Effector CD4-positive, alpha-beta T cell (primary cell): Measurements from ENCODE around the gene TSPEAR. TPM values are rescaled to one million over a fixed set of nuclear protein-coding genes. Genes with fewer than 3 reads are reported as not detected.

Source experiments
- DNase-seq: peaks from one replicate; pipeline ENCODE4 v3.0.0-alpha.2; 2020
- total RNA-seq: gene quantifications from one replicate; lab custom pipeline; 2026; lab: John Stamatoyannopoulos, UW

The TSPEAR gene
- total RNA-seq = not detected

GRCh38 chr21:44711327-44712202, at the start of gene TSPEAR:
Gene TSPEAR (minus strand): TSS chr21:44711572. CDS start chr21:44711514, 58 bp downstream.
- no peak for DNase-seq

DNA sequence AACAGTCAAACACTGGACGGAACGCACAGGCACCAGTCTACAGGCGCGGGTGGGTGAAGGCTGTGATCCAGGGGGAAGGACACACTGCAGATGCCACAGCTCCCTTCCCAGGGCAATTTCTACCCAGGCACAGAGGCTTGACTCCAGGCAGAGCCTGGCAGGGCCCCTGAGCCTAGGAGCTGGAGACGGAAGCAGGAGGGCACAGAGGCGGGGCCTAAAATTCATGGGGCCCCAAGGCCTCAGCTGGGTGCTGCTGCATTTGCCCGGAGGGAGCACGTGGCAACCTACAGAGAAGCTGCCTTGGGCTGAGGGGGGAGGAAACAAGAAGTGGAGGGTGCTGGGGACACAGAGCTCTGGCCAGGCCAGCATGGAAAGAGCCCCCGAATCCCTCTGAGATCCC, 49.0 kb upstream of the TSPEAR start:
- no peak for DNase-seq

GRCh38 chr21:44759628-44760285, 48.4 kb upstream of the TSPEAR start:
- no peak for DNase-seq

GRCh38 chr21:44758781-44759627, 47.6 kb upstream of the TSPEAR start:
- DNase-seq = no peak

- no peak for DNase-seq
These were observed 46.8 kb upstream of the TSPEAR start for GRCh38 chr21:44758141-44758561.

DNA sequence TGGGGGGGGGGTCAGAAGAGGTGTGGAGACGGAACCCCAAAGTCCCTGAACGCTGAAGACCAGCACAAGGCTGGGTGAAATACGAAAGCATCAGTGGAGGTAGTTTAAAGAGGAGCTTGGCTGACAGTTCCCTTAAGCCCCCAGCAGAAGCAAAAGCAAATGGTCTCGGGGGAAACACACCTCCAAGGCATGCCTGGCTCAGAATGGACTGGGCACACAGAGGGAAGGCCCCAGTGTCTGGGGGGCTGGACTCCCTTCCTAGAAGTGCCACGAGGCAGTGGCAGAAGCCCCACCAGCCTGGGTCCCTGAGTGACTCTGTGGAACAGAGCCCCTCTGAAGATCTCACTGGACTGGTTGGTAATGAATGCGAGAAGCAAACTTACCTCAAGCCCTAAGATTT, 46.4 kb upstream of the TSPEAR start:
- DNase-seq = no peak

DNA sequence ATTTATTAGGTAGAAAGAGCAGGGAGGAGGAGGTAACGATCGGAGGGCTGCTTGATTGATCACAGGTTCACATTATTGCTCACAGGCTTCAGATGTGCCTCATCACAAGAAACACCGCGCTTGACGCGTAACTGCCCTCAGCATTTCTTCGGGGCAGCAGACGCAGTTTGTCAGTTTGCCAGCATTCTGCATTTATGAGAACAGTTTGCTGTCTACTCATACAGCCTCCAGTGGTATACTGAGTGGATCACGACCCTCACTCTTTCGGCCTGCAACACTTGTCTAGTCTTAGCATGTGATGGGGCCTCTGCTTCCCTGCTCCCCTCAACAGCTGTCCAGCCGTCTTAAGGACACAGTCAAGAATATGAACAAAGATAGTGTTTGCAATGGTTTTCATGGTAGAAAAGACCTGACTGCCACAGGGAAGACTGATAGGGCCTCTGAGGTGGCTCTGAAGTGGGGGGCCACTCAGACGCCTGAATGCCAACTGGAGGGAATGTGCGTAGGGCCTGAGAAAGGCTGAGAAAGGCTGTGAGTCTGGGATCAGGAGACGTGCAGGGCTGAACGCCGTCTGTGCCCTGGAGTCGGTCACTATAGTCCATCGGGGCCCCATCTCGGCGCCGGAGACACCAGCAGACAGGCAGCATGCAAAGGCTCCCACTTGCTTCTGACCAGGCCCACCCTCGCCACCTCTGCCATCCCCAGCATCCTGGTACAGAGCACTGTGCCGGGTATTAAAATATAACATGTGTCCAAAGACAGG, 45.2 kb upstream of the TSPEAR start:
- no peak for DNase-seq

DNA sequence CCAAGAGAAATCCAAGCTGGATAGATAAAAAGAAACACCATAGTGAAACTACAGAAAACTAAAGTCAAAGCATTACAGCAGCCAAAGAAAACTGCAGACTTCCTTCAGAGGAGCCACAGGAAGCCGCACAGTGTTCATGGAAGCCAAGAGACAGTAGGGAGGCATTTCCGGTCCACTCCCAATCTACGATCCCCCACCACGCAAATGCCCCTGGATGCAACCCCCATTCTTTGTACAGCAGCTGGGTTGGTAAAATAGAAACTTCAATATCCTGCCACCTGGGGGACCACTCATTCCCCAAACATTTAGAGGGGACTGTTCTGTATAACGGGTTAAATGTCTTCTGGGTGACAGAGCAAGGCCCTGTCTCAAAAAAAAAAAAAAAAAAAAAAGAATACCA, 43.9 kb upstream of the TSPEAR start:
- DNase-seq = no peak

DNA sequence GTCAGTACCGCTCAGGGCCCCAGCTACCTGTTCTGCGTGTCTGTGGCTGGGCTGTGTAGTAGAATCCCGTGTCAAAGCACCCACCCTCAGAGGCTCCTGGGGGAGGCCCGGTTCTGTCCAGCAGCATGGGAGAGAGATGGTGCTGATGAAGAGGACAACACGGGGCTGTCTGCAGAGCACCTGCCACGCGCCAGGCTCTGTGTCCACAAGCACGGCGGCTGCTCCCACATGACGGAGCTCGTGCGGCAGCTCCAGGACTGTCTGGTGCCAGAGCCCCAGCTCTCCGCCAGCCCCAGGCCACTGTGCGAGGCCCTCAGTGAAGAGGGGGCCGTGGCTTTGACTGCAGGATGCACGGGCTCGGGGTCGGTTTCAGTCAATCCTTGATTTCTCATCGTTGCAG, 42.0 kb upstream of the TSPEAR start:
- DNase-seq = no peak

DNA sequence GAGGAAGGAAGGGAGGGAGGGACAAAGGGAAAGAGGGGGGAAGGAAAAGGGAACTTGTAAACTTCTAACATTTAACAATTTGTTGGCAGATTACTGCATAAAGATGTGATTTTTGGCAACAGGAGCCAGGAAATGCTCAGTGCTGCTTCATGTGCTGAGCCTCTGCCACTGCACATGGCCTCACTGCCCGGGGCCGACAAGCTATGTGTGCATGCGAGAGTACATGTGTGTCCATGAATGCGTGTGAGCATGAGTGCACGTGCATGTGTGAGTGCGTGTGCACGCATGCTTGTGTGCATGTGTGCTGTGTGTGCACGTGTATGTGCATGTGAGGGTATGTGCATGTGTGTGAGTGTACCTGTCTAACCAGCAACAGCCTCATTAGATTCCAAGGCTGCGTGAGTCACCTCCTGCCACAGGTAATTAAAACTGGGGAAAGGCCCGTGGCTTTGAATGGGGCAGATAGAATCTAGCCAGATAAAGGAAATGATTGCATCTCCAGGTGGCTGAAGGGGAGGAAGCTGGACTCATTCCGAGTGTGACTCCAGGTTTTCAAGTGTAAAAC, 41.4 kb upstream of the TSPEAR start:
- DNase-seq = no peak

- no peak for DNase-seq
These were observed 40.6 kb upstream of the TSPEAR start for GRCh38 chr21:44751799-44752636.

DNA sequence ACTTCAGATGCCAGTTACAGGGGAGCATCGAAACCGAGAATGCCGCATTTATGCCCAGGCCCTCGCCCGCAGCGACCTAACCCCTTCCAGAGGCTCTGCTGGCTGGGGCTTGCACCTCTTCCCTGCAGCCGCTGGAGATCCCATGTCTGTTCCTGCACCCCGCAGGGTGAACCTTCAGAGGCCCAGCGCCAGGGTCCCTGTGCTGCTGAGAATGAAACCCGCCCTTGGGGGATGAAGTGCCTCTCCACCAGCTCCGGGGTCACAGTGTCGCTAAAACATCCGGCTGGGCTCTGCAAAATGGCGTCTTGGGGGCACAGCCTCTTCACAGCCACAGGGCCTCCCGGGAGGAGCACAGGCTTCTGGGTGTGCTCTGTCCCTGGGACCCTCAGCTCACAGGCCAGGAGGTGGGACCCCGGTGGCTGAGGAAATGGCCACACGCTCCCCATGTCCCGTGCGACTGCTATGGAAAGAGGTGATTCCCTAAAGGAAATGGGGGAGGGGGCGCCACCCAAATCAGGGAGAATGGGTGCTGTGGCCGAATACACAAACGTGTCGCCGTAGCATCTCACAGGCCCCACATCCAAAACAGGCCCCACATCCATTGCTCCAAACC, 39.9 kb upstream of the TSPEAR start:
- DNase-seq = no peak

- DNase-seq = no peak
These were observed 39.3 kb upstream of the TSPEAR start for GRCh38 chr21:44750675-44751025.

DNA sequence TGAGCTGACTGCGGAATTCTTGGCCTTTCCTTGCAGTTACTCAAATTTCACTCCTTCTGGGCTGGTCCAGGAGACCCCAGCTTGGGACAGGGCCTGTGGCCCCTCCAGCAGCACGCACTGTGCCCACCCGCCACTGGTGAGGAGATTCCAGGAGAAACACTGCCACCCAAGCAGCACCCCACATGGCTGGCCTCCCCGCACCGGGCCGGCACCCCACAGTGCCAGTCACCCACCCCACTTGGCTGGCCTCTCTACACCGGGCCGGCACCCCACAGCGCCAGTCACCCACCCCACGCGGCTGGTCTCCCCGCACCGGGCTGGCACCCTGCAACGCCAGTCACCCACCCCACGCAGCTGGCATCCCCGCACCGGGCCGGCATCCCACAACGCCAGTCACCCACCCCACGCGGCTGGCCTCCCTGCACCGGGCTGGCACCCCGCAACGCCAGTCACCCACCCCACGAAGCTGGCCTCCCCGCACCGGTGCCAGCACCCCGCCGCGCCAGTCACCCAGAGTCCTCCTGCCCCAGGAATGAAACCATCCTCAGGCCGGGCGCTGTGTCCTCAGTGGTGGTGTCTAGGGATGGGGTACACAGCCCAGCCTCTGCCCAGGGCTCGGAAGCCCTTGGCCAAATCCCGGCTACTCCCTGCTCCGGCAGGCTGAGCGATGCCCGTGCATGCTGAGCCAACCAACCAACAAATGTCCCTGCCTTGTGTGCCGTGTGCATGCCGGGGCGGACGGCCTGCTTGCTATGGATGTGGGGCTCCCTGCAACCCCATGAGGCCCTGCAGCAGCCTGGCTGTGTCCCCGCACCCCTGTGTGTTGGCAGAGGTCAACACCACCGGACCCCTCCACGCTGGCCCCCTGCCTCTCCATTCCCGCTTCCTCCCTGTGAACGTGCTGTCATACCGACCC, 38.6 kb upstream of the TSPEAR start:
- no peak for DNase-seq

DNA sequence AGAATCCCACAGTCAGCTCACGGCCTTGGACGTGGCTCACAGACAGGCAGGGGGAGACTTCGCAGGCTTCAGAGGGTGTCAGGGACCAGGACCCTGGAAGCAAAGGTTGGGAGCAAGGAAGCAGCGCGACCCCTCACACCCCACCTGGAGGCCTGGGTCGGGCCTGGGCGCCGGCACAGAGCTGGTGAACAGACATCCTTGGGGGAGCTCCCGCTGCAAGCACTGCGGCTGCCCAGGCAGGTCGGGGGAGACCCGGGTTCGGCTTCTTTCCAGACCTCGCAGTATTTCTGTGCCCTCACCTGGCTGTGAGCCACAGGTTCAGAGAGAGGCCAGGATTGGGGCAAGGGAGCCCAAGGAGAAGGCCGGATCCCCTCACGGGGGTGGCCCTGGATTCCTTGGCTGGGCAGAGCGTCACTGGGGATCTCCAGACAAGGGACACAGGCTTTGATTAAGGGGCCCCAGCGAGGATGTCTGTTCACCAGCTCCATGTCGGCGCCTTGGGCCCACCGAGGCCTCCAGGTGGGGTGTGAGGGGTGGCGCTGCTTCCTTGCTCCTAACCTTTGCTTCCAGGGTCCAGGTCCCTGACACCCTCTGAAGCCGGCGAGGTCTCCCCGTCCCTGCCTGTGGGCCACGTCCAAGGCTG, 37.9 kb upstream of the TSPEAR start:
- no peak for DNase-seq

DNA sequence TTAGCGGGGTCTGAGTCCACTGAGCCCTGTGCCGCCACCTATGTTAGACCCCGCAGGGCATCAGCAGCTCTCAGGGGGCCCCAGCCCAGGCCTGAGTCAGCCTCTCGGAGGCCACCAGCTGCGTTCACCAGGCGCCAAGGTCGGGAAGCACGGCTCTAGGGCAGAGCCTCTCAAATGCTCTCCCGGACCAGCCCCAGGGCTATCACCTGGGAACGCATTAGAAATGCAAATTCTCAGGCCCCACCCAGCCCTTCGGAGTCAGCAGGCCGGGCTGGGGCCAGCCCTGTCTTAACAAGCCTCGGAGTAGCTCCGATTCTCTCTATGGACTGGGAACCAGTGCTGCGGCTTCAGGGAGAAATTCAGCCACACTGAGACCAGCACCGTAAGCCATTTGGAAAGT, 37.2 kb upstream of the TSPEAR start:
- no peak for DNase-seq

DNA sequence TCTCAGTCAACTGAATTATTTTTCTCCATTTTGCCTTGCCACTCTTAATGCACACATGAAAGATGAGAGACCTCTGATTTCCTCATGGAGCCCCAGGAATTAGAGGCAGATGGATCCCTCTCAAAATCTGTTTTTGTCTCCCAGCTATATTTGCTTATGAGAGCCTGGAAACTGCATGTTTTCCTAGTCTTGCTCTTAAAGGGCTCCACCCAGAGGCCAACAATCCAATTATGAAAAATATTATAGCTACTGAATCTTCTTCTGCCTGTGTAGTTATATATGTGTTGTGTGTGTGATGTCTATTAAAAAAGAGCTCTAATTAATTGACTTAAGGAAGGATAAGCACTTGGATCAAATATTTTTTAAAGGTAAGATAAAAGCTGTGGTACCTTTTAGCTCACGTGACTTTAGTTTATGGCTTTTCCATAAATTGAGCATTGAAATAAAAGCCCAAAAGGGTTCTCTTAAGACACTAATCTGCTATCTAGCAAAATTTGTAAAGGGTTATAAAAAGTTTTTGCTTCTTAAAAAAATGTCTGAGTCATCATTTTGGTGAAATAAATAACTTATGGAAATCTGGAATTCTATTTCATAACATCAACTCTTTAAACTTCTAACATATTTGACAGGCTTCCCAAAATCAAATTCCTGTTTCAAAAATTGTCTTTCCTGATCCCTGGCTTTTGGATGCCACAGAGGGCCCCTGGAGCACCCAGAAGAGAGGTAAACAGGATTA, 31.2 kb upstream of the TSPEAR start:
- DNase-seq = no peak

DNA sequence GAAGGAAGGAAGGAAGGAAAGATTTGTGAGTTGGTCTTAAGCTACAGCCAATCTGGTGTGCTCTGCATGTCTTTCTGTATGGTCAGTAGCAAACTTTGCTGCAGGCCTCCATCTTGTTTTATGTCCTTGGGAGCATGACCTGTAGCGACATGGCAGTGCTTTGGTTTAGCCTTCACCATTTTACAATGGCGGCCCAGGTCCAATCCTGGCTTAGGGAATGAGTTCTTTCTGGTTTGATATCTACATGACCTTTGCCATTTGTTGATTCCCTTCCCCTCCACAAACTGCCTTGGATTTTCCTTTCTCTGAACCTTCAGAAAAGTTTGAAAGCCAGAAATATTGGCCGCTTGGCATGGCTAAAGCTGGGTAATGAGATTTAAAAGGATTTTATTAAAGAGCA, 30.5 kb upstream of the TSPEAR start:
- no peak for DNase-seq
